GM12878 (cell line): ENCODE results near the gene ITPR3. TPM values are rescaled to one million over a fixed set of nuclear protein-coding genes. Genes with fewer than 3 reads are reported as not detected.

Experiments used
- ATAC-seq: fragments of 200-7000 bp; cut with Tn5 transposase; 3 replicates; pipeline ENCODE4 v1.9.1; 2020; ENCODE audit warnings: mild to moderate bottlenecking, moderate library complexity
- BruUV-seq: library from RNA; stranded (reverse); fragments of 400-500 nt; replicated peaks from 2 replicates; lab custom pipeline; 2021; lab: Mats Ljungman, UMichigan
- CTCF ChIA-PET: fragments of 300-600 bp; sonication (Branson Sonifier 250); formaldehyde crosslinking; extraction: SDS; loops from one replicate; lab custom pipeline; 2021; ENCODE audit warnings: inconsistent platforms; lab: Yijun Ruan, JAX
- POLR2A ChIA-PET: fragments of 350-600 bp; formaldehyde crosslinking; extraction: SDS; loops from one replicate; lab custom pipeline; 2021; ENCODE audit warnings: inconsistent platforms; lab: Charles Lee
- RAD21 ChIA-PET: fragments of 300-600 bp; sonication (Branson Sonifier 250); formaldehyde crosslinking; loops from one replicate; lab custom pipeline; 2023; ENCODE audit warnings: antibody characterized with exemption; ENCODE audit not compliant: unreplicated experiment; lab: Charles Lee
- SMC1A ChIA-PET: fragments of 300-600 bp; sonication (Branson Sonifier 250); formaldehyde crosslinking; loops from one replicate; lab custom pipeline; 2023; ENCODE audit not compliant: unreplicated experiment, uncharacterized antibody; lab: Charles Lee
- DNase-seq: peaks from one replicate; pipeline ENCODE4 v3.0.0-alpha.2; 2011; ENCODE audit warnings: low read depth, low spot score
- FAIRE-seq: peaks from 3 replicates; lab custom pipeline; 2011; peaks lifted over from hg19 to GRCh38; lab: Jason Lieb, UNC
- H2AFZ ChIP-seq: 2 replicates; pipeline ENCODE4 v1.6.0; 2011; ENCODE audit warnings: low read depth, low read length, control low read depth; ENCODE audit not compliant: control insufficient read depth
- H3K27ac ChIP-seq: 2 replicates; pipeline ENCODE4 v1.5.1; 2011; ENCODE audit warnings: control low read depth; ENCODE audit not compliant: control insufficient read depth, insufficient read depth
- H3K27me3 ChIP-seq, 2 experiments: replicated peaks in 1 of 2; 2 replicates each; pipeline versions ENCODE4 v1.6.0 to v1.6.1; 2011; ENCODE audit warnings: low read length in 1 of 2; ENCODE audit not compliant: control insufficient read depth in 2 of 2, insufficient read depth in 2 of 2
- H3K36me3 ChIP-seq, 2 experiments: 2 replicates each; pipeline ENCODE4 v1.5.1; 2011; ENCODE audit warnings: low read length in 1 of 2; ENCODE audit not compliant: control insufficient read depth in 2 of 2, insufficient read depth in 2 of 2
- H3K4me1 ChIP-seq: 2 replicates; pipeline ENCODE4 v1.6.1; 2011; ENCODE audit warnings: mild to moderate bottlenecking, low read length, moderate library complexity, mixed read lengths; ENCODE audit not compliant: control insufficient read depth, insufficient read depth
- H3K4me2 ChIP-seq: 2 replicates; pipeline ENCODE4 v1.6.0; 2011; ENCODE audit warnings: control low read depth; ENCODE audit not compliant: control insufficient read depth, insufficient read depth
- H3K4me3 ChIP-seq: fragments of 200-600 bp; sonication (generic); 2 replicates; pipeline ENCODE4 v1.5.1; 2016
- H3K79me2 ChIP-seq: 2 replicates; pipeline ENCODE4 v1.6.0; 2011; ENCODE audit warnings: low read length; ENCODE audit not compliant: control insufficient read depth, insufficient read depth
- H3K9ac ChIP-seq: 2 replicates; pipeline ENCODE4 v1.8.0; 2011; ENCODE audit warnings: low read length, control low read depth, mixed read lengths; ENCODE audit not compliant: control insufficient read depth, insufficient read depth
- H3K9me3 ChIP-seq: replicated peaks from 3 replicates; pipeline ENCODE4 v1.5.1; 2011; ENCODE audit warnings: mild to moderate bottlenecking, low read length; ENCODE audit not compliant: control insufficient read depth, insufficient read depth
- H4K20me1 ChIP-seq: 2 replicates; pipeline ENCODE4 v1.6.0; 2011; ENCODE audit not compliant: control insufficient read depth, insufficient read depth
- E2F8 ChIP-seq: fragments of 450-650 bp; IDR thresholded peaks from 2 replicates; pipeline ENCODE4 v1.6.1; 2018; ENCODE audit warnings: mild to moderate bottlenecking, low read depth, moderate library complexity; ENCODE audit not compliant: partially characterized antibody
- EP300 ChIP-seq, 2 experiments: fragments of 150-350 bp in 1 of 2; IDR thresholded peaks; 2 replicates each; pipeline ENCODE4 v1.6.1; 2011 to 2012; ENCODE audit warnings: low read depth in 2 of 2, low read length in 2 of 2, borderline replicate concordance in 1 of 2, improper control_type of control experiment in 1 of 2, inconsistent platforms in 1 of 2; ENCODE audit not compliant: control insufficient read depth in 1 of 2
- MLLT1 ChIP-seq: fragments of 450-650 bp; IDR thresholded peaks from 2 replicates; pipeline ENCODE4 v1.6.1; 2016; ENCODE audit warnings: mild to moderate bottlenecking
- NR2F1 ChIP-seq: fragments of 450-650 bp; conservative IDR thresholded peaks from 2 replicates; pipeline ENCODE4 v1.6.1; 2017; ENCODE audit warnings: mild to moderate bottlenecking
- POLR2A ChIP-seq: IDR thresholded peaks from 2 replicates; pipeline ENCODE4 v1.6.1; 2011; ENCODE audit warnings: low read depth, mild to moderate bottlenecking, low read length
- POLR2AphosphoS2 ChIP-seq: IDR thresholded peaks from 2 replicates; pipeline ENCODE4 v1.6.1; 2011; ENCODE audit warnings: low read depth, mild to moderate bottlenecking, low read length, improper control_type of control experiment, moderate library complexity
- TCF3 ChIP-seq: IDR thresholded peaks from 2 replicates; pipeline ENCODE4 v1.6.1; 2012; ENCODE audit warnings: low read depth, mild to moderate bottlenecking, low read length, borderline replicate concordance; ENCODE audit not compliant: insufficient read depth
- ZBTB11 ChIP-seq: fragments of 450-650 bp; formaldehyde crosslinking; IDR thresholded peaks from 2 replicates; pipeline ENCODE4 v1.5.0; 2022; ENCODE audit warnings: mild to moderate bottlenecking, missing genetic modification characterization
- ZBTB33 ChIP-seq: fragments of 450-650 bp; IDR thresholded peaks from 2 replicates; pipeline ENCODE4 v1.6.1; 2017; ENCODE audit warnings: mild to moderate bottlenecking
- WGBS: methylation state at CpG from one replicate; pipeline ENCODE4 v1.1.6; 2016; ENCODE audit warnings: low lambda C conversion rate; ENCODE audit not compliant: insufficient replicate concordance, insufficient coverage; ENCODE audit errors: missing lambda C conversion rate; 5-methylcytosine and 5-hydroxymethylcytosine counted together
- in situ Hi-C: fragments of 300-500 bp; cut with MboI; formaldehyde crosslinking; loops from 9 replicates; pipeline ENCODE4 v1.14.3; 2018; ENCODE audit warnings: mixed read lengths
- intact Hi-C: fragments of 100-400 bp; cut with micrococcal nuclease; formaldehyde crosslinking; loops from one replicate; pipeline ENCODE4 v1.14.2; 2022; ENCODE audit not compliant: unreplicated experiment
- polyA plus RNA-seq, 11 experiments: library from polyadenylated mRNA; depleted of rRNA in 4 of 11; unstranded in 6 of 11; stranded (reverse) in 5 of 11; fragments of >200 nt; fragmentation: Nextera tagmentation in 4 of 11; fragmentation: Illumina TruSeq in 1 of 11; extraction: Ambion mirVana in 4 of 11; extraction: Trizol in 1 of 11; gene quantifications; 1 replicate in 1 of 11; 2 replicates in 10 of 11; pipeline versions ENCODE4 v1.2.1 to v1.2.3, GENCODE V29; 2011 to 2016; ENCODE audit warnings: inconsistent platforms in 2 of 11, missing spikeins in 2 of 11, low read depth in 1 of 11
- total RNA-seq, 4 experiments: library from RNA; depleted of rRNA in 3 of 4; stranded (reverse); fragments of >200 nt in 3 of 4; fragmentation: Illumina TruSeq in 1 of 4; extraction: Trizol in 1 of 4; gene quantifications; 2 replicates each; pipeline versions ENCODE4 v1.2.1 to v1.2.3, GENCODE V29; 2013 to 2021

Gene ITPR3
- total and polyA plus RNA-seq, 10 of the 15 experiments (the other 5 are each of a cell fraction or from before 2014, with no cell fraction given): 0.32 to 34.0 (median 11.9) TPM

- intact Hi-C loops: loop anchor here (1.0 to 10.0 kb wide), 4 partner anchors 47 to 569 kb away; no protein-coding TSS in a partner anchor
- CTCF ChIA-PET: interaction anchor here (0.5 to 7.6 kb wide), 30 partner anchors 10 to 443 kb away, joined by 3 to 235 read pairs (median 3); partner anchors contain the start of genes CUTA, UQCC2 and ZBTB9
- POLR2A ChIA-PET: interaction anchor here (0.9 to 1.6 kb wide), 5 partner anchors 9 to 123 kb away, joined by 3 to 7 read pairs (median 4); no protein-coding TSS in a partner anchor
- RAD21 ChIA-PET: interaction anchor here (0.6 to 6.6 kb wide), 12 partner anchors 9 to 203 kb away, joined by 3 to 86 read pairs (median 4); partner anchors contain the start of gene ITPR3
- Histone ChIP-seq H3K9ac (peak overlapping the region; percentile 3; the same call in 1 of the 2 replicates), H3K79me2 (no peaks in the 10 kb centered on the region), H4K20me1 (no peaks in the 10 kb centered on the region), H3K4me2 (peak overlapping the region; percentile 30; the same call in 1 of the 2 replicates), H3K9me3 (no peaks in the 10 kb centered on the region), H2AFZ (peak overlapping the region; percentile 72), H3K36me3 (no peaks in the 10 kb centered on the region), H3K27me3 (no peaks in the 10 kb centered on the region), H3K27ac (peak overlapping the region; percentile 1; the same call in 1 of the 2 replicates), H3K4me3 (no peak overlapping the region; the same call in 1 of the 2 replicates), H3K4me1 (peaks cover 23% of the 10 kb centered on the region)
- ATAC-seq (peak; percentile 82), FAIRE-seq (peak; percentile 94), DNase-seq (peak; percentile 70)
- SMC1A ChIA-PET: interaction anchor here (0.7 to 6.9 kb wide), 9 partner anchors 9 to 135 kb away, joined by 3 to 122 read pairs (median 5); partner anchors contain the start of genes UQCC2 and ZBTB9
- 6% methylated on average over 13 of the region's 14 CpGs for WGBS
- no TSS peak for BruUV-seq
- in situ Hi-C loops: loop anchor here (5.0 kb wide), 1 partner anchor 117 kb away; no protein-coding TSS in a partner anchor
- TF ChIP-seq ZBTB33: no peak
- no peak for TF ChIP-seq ZBTB11 (CRISPR knock-in tag)
- no peak for TF ChIP-seq E2F8
- no peak for TF ChIP-seq EP300 (IDR thresholded peaks at IDR 0.05; ENCODE audit: borderline replicate concordance in 1 of 2, control insufficient read depth in 1 of 2, low read depth in 2 of 2, low read length in 2 of 2)
- TF ChIP-seq POLR2AphosphoS2: no peak
- 0 out of 2 replicates have a peak, but pooled peaks have one; percentile 25 for TF ChIP-seq MLLT1
- no peak for TF ChIP-seq TCF3
- peak; percentile 48; the same call in 1 of the 2 replicates for TF ChIP-seq POLR2A
- no peak for TF ChIP-seq NR2F1
Measured at GRCh38 chr6:33585403-33586107, 35.6 kb upstream of the ITPR3 start.
